Measurements from ENCODE around the gene TMPRSS13.
"Not testable (repeated sequence)": the region's sequence is repeated elsewhere in the genome, so short reads cannot be mapped to it uniquely, and the experiment has no call there.

Gene TMPRSS13

DNA sequence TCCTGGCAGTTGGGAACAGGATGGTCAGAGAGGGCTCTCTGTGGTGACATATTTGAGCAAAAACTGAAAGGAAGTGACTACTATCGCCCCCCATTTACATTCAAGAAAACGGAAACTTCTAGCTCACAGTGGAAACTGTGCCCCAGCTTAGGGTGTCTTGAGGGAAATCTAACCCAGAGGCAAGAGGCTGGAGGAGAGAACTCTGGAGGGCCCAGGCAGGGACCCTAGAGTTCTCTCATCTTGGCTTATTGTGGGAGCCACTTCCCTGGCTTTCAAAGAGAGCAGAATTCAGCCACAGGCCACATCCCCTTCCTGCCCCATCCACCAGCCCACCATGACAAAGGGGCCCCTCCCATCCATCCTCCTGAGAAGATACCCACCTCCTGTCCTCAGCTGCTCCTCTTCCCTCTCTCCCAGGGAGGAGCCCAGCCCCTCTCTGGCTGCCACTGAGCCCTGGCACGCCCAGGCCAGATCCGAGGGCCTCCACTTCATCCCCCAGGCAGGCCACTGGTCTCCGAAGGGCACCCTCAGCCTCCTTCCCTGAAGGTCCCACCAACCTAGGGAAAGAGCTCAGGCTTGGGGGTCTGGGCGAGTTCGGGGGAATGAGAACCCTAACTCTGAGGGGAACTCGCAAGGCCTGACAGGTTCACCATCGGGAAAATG lies 1.6 kb upstream of the TMPRSS13 start:
- no peak for DNase-seq (ENCODE audit: low read depth)

DNA sequence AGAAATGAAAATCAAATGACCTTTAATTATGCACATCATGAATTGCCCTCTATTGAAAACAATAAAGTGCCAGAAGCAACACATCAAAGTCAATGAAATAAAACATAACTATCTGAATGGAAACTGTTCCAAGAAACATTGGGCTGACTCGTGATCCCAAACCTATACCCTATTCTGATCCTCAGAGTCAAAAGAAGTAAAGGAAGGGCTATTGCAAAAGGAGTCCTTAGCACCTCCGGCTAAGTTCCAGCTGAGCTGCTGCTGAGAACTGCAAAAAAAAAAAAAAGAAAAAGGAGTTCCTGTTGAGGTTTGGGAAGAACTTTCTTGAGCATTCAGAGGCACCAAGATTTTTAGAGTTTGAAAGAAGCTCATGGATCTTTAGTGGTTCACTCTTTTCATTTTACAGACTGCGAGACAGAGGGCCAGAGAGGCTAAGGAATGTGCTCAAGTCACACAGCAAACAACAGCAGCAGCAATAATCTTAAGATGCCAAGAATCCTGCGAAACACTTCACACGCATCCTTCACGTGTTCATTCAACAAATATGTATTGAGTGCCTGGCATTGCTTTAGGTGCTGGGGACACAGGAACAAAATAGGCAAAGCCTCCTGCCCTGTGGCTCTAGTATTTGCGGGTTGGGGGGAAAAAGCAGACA lies 841 bp upstream of the TMPRSS13 start:
- no peak for DNase-seq (ENCODE audit: low read depth)

DNA sequence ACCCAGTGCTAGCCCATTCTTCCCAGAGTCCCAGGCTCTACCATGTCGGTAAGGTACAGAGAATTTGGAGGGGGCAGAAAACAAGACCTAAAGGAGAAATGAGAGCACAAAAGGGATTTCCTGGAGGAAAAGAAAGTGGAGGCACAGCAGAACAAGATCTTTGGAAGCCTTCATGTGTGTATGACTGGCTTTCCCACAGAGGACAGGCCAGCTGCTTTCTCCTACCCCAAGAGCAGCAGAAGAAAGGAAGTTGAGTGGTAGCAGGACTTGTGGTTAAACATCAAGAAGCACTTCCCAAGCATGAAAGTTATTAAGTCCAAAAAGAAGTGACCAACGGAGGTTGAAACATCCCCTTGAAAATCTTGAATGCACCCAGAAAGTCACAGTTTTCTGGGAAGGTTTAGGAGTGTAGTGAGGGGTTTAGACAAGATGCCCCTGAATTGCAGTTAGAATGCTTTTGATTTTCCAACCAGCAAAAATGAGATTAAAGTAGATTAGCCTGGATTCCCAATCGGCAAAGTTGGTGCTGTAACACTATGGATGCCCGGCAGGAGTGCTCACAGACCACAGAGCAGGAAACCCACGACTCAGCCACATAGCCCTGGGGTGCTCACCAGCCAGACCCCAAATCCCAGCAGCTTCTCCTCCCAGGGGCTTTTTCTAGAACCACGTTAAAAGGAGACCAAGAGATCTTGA lies 608 bp downstream of the TMPRSS13 start:
- no peak for DNase-seq (ENCODE audit: low read depth)

DNA sequence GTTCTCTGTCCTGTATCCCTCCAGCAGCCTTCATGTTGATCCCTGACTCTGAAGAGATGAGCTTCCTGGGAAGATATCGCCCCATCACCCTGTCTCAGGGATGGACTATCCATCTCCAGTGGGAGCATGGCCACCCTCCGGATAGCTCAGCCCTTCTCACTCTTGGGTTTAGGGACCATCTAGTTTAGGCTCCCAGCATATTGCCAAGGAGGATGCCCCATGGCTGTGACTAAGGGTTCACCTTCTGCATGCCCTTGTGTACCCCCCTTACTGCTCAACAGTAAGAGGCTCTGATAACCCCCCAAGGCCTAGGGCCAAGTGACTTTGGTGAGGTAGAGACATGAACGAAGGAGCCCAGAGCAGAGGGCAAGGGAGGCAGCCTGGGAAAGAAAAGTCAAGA lies 1.3 kb downstream of the TMPRSS13 start:
- no peak for DNase-seq (ENCODE audit: low read depth)

DNA sequence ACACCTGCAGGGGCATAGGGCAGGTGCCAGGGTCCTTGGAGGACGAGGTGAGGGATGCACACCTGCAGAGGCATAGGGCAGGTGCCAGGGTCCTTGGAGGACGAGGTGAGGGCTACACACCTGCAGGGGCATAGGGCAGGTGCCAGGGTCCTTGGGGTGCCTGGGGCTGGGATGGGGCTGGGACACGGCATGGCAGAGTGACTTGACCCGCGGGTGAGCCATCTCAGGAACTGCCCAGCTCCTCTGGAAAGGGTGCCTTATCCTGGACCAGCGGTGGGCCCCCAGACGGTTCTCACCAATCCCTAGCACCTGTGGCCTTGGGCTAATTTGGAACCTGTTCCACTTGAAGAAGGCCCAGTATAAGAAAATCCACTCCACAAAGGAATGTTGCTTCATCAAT lies 3.0 kb downstream of the TMPRSS13 start:
- not testable (repeated sequence) for DNase-seq (ENCODE audit: low read depth)

DNA sequence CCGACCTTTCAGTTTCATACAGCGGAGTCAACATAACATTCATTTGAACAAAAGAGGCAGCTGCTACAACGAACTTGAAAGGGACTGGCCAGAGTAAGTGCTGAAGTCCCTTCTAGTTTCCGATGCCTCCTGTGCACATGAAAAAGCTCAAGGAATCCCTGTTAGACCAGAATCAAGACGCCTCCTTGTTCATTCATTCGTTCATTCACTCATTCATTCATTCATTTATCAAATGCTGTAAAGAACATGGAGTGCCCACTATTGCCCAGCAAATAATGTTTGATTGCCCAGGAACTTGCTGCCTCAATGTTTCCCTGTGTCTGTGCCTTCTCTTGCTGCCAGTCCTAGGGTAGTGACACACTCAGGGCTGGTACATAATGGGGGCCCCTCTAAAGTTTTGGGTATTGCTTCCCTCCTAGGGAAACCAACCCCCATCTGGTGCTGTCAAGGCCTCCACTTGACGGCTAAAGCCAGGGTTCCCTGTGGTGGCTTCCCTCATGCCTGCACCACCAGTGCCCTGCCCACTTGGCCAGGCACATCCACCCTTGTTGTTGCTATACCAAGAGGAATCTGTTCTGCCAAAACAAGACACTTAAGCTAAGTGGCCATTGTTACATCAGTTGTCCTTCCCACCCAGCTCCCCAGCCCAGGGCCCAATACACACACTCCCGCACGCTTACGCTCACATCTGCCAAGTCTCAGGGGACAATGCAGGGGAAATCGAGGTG lies 3.8 kb downstream of the TMPRSS13 start:
- DNase-seq (ENCODE audit: low read depth) = no peak

DNA sequence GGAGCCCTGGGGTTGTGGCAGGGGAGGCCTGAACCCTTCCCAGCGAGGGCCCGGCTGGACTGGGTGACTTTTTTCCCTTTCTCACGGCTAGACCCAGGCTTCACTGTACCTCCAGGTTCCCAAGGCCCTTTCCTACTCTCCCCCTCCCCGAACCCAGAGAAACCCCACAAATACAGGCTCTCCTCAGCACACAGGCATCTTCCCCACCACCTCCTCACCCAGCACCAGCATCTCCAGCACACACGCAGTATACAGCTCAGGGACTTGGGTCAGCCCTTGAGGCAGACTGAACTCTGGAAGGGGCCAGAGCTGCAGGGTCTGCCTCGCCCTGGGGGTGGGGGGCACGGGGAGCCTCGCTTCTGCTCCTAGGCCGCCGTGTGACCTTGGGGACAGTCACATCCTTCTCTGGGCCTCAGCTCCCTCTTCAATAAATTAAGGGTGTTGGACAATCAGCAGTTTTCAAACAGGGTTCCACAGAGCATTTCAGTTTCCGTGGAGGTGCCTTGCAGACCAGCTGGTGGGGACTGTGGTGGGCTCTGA lies 4.5 kb downstream of the TMPRSS13 start:
- no peak for DNase-seq (ENCODE audit: low read depth)

DNA sequence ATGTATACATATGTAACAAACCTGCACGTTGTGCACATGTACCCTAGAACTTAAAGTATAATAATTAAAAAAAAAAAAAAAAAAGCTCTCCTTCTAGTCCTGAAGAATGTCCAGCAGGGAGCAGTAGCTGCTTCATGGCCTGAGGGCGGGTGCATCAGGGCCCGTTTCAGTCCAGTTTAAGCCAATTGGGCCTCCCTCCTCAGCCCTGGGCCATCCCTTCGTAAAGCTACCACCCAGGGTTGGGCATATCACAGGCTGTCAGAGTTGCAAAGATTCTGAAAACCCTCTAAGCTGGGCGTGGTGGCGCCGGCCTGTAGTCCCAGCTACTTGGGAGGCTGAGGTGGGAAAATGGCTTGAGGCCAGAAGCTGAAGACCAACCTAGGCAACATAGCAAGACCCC lies 5.4 kb downstream of the TMPRSS13 start:
- DNase-seq (ENCODE audit: low read depth) = no peak

DNA sequence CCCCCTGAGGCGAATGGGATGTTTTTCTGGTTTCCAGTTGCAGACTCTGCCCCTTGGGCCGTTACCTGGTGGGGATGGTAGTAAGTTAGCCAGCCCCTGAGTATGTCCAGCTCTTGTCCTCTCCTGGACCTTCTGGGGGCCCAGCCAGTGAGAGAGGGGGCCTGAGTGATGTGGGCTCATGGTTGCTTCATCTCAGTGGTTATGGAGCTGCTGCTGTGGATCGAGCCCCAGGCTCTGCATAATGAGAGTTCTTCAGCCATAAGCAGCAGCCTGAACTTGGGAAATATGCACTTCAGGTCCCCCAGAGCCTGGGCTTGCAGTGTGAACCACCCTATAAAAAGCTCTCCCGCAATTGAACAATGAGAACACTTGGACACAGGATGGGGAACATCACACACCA lies 5.9 kb downstream of the TMPRSS13 start:
- DNase-seq (ENCODE audit: low read depth) = no peak

DNA sequence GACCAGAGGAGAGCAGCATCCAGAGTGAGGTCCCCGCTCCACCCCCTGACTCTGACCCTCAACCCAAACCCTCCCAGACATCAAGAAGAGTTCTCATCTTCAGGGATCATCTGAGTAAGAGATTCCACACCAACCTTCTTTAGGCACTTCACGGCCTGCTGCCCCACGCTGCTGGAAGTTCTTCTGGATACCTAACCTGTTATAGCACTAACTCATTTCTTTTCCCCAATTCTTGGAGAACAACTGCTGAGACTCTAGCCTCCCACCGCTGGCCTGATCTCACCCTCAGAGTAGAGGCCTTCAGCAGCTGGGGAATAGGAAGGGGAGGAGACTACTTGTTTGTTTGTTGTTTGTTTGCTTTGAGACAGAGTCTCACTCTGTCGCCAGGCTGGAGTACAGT lies 7.3 kb downstream of the TMPRSS13 start:
- no peak for DNase-seq (ENCODE audit: low read depth)

DNA sequence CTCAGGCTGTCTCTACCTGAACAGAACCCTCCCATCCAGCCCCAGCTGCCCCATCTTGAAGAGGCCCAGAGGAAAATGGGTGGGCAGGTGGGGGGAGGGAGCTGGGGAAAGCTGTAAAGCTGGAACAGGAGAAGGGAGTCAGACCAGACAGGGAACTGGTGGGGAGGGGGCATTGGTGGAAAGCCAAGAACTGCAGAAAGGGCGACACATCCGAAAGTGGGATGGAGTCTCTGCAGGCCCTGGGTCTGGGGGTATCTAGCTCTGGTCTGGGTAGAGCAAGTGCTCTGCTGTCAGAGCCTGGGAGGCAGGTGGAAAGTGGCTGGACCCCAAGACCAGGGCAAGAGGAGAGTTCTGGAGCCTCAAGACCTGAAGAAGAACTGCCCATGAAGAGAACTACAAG lies 7.7 kb downstream of the TMPRSS13 start:
- DNase-seq (ENCODE audit: low read depth) = no peak

DNA sequence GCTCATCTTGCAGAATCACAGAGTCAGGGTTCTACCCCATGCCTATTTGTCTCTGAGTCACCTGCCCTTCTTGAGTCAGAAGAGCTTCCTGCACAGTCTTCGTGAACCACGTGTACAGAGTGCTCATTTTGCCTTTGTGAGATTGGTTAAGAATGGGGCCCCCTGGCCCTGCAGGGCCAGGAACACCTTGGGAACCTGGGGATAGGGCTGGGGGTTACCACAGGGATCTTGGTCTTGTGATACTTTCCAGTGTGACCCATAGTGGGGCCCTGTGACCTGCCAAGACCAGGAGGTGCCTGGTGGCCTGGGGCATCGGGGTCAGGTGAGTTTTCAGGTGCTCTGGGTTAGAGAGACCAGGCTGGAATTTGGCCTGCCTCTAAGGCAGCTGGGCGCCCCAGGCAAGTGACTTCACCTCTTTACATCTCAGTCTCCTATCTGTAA lies 9.4 kb downstream of the TMPRSS13 start:
- no peak for DNase-seq (ENCODE audit: low read depth)

DNA sequence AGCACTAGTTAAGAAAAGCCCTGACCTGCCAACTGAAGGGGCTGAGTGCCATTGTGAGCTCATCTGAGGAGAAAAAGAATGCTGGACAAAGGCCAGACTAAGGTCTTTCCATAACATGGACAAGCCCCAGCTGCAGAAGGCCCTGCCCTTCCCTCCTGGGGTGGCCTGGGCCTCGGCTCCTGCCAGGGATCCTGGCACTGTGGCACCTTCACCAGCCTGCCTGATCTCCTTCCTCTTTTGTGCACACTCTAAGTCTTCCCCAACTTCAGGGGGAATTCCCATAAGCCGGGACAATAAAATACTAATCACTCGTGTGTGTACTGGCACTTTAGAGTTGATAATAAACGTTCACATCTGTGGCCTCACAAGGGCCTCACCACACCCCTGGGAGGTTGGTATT lies 9.9 kb downstream of the TMPRSS13 start:
- DNase-seq (ENCODE audit: low read depth) = no peak

DNA sequence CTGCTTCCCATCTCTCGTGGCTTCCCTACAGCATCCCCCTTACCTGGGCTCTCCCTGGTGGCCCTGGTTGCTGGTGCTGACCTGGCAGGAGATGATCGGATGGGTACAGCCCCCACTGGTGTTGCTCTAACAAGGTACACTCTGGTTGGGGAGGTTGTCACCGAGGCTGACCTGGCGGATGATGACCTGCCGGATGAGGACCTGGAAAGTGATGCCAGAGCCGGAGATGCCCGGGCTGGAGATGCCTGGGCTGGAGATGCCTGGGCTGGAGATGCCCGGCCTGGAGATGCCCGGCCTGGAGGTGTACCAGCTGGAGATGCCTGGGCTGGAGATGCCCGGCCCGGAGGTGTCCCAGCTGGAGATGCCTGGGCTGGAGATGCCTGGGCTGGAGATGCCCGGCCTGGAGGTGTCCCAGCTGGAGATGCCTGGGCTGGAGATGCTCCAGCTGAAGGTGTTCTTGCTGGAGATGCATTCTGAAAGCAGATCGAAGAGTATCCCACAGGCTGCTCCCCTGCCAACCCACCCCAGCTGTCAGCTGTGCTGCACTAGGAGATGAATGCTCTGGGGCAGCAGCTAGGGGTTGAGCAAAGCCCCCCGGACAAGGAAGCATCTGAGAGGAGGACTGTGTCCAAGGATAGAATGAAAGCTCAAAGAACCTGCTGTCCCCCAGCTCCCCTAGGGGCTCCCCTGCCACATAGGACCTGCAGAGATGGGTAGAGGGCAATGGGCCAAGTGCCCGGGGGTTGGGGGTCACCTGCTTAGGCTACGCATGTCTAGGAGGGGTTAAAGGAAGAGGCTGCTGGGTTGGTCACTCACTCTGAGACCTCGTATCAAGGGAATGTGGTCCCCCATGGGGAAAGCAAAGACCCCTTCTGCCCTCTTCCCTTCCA lies 10.6 kb downstream of the TMPRSS13 start:
- DNase-seq (ENCODE audit: low read depth) = no peak

DNA sequence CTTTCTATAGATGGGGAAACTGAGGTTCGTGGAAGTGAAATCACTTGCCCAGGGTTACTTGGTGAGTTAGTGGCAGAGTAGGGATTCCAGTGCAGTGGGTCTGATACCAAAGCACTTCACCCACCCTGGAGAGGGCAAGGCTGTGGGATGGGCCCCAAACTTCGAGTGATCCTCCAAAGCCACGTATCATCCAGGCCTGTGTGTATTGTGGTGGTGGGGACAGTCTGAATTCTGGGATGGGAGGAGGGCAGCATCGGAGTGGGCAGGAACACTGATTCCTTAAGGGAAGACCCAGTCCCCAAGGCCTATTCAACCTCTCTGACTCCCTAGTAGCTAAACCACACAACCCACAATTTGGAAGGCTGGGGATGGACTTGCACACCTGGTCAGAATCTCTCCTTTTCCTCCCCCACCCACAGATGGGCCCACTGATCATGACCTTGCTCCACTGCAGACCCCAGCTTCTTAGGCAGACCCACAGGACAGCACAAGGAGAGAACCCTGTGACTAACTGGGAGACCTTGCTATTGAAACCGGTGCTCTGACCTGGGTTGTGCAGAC lies 11.5 kb downstream of the TMPRSS13 start:
- no peak for DNase-seq (ENCODE audit: low read depth)

DNA sequence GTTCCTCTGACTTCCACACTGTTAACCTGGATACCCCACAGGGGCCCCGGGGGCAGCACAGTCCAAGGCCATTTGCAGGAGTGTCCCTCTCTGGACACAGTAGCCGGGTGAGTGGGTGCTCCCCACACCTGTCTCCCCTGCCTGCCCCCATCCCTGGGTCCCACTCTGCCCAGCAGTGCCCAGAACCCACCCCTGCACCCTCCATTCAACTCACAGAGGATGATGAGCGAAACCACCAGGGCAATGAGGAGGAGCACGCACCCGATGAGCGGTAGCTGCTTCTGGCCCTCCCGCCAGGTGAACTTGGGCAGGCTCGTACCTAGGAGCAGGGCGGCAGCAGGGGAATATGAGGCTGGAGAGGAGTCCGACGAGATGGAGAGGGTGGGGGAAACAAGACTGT lies 12.2 kb downstream of the TMPRSS13 start:
- DNase-seq (ENCODE audit: low read depth) = no peak

DNA sequence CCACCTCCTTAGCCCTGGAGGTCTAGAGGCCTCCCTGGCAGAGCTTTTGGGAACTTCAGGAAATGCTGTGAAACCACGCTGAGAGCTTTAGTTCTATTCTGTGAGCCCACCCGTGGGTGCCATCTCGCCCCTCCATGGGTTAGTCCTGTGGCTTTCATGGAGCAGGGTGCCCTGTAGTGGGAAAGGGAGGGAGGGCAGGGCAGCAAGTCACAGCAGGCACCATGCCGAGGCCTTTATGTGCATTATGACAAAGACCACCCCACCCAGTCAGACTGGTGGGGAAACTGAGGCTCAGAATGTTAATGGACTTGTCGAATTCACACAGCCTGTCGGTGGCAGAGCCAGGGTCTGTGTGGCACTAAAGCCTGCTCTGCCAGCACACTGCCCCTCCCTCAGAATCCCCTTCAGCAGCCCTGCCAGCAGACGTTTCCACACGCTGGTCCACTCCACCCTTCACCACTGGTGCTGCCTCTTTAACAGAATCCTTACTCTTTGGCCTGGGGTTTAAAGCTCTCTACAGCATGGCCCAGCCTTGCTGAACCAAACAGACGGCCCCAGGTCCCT lies 13.4 kb downstream of the TMPRSS13 start:
- DNase-seq (ENCODE audit: low read depth) = no peak

DNA sequence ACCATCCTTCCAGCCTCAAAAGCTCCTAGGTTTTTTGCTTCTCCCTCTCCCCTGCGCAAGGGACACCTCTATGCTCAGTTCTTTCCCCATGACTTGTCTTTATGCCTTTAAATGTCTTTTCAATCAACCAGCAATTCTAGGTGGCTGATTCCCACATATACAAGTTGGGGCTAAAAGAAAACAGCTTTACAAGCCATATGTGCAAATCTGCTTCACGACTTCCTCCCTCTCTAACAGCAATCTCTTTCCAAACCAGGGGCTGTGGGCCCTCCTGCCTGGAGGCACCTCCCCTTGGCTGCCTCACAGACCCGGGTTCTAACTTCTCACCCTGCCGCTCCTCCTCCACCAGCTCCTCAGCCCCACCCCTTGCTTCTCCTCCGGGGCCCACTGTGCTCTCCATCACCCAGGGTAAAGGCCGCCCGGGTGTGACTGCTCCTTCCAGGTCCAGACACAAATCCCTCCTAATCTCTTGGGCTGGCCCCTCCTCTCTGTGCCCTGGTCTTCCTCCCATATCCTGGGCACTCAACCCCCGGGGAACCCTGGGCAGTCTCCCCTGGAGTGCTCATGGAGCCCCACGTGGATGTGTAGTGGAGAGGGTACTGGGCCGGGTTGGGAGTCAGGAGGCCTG lies 14.1 kb downstream of the TMPRSS13 start:
- no peak for DNase-seq (ENCODE audit: low read depth)

DNA sequence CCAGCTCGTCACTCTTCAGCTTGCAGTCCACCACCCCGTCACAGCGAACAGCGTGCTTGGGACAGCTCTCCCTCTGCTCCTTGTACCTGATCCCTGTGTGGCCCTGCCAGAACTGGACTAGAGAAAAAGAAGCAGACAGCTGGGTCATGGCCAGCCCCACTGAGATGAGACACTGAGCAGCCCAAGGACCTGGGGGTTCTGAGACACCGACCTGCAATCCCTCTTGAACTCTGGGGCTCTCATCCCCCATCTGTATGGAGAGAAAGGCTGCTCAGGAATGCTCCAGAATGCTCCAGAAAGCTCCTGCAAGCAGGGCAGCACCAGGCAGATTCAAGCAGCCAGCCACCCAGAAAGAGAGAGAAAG lies 14.8 kb downstream of the TMPRSS13 start:
- DNase-seq (ENCODE audit: low read depth) = no peak

DNA sequence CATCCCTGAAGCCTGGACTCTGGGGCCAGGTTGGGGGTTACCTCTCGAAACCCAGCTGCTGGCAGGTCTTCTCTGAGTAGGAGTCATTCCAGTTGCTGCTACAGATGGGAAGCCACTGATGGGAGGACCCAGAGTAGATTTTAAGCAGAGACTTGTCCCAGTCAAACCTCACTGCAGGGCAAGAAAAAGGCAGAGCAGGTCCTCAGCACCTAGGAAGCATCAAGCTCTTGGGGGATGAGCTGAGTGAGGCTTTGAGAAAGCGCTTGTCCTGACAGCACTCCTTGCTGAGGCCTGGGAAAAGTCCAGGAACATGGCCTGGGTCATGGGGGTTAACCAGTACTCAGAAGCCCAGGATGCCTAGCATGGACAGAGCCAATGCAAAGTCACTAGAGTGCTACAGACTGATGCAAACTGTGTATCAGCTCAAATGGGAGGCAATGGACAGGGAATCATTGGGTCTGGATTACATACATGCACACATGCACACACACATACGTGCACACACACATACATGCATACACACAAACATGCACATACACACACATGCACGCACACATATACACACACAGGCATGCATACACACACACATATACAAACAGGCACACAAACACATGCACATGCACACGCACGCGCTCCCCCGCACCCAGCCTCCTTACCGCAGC lies 15.3 kb downstream of the TMPRSS13 start:
- no peak for DNase-seq (ENCODE audit: low read depth)

Measured in iris pigment epithelial cell (primary cell).